HG03442 (cell line): ENCODE results near the gene MUC20.
"Not testable (repeated sequence)": the region's sequence is repeated elsewhere in the genome, so short reads cannot be mapped to it uniquely, and the experiment has no call there.

Experiments
- ATAC-seq: cut with Tn5 transposase; IDR thresholded peaks from one replicate; pipeline ENCODE4 v1.9.1; 2021; ENCODE audit warnings: mild to moderate bottlenecking, moderate library complexity; ENCODE audit not compliant: unreplicated experiment

MUC20 gene

DNA sequence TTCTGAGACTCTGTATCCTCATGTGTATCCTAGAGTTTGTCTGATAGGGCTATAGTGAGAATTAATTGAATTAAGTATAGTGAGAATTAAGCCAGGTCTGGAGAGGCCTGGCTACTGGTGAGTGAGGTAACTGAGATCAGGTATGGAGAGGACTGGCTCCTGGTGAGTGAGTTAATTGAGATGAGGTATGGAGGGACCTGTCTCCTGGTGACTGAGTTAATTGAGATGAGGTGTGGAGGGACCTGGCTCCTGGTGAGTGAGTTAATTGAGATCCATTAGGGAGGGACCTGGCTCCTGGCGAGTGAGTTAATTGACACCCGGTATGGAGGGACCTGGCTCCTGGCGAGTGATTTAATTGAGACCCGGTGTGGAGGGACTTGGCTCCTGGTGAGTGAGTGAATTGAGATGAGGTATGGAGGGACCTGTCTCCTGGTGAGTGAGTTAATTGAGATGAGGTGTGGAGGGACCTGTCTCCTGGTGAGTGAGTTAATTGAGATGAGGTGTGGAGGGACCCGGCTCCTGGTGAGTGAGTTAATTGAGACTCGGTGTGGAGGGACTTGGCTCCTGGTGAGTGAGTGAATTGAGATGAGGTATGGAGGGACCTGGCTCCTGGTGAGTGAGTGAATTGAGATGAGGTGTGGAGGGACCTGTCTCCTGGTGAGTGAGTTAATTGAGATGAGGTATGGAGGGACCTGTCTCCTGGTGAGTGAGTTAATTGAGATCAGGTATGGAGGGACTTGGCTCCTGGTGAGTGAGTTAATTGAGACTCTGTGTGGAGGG is 10.5 kb upstream of the MUC20 start:
- ATAC-seq = not testable (repeated sequence)

DNA sequence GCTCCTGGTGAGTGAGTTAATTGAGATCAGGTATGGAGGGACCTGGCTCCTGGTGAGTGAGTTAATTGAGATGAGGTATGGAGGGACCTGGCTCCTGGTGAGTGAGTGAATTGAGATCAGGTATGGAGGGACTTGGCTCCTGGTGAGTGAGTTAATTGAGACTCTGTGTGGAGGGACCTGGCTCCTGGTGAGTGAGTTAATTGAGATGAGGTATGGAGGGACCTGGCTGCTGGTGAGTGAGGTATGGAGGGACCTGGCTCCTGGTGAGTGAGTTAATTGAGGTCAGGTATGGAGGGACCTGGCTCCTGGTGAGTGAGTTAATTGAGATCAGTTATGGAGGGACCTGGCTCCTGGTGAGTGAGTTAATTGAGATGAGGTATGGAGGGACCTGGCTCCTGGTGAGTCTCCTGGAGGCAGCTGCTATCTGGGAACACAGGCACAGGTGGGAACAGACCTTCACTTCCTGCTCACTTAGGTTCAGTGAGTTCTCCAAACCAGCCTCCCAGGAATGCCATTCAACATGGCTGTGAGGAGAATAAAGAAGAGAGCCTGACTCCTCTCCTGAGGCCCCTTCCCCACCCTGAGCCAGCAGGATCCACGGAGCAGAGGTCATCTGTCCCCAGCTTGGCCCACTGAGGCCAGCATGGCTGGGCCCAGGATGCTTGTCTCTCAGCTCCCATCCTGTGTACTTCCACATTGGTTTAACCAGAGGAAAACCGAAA is 9.5 kb upstream of the MUC20 start:
- ATAC-seq = not testable (repeated sequence)

- no peak for ATAC-seq
Measured at GRCh38 chr3:195711813-195712534, 8.8 kb upstream of the MUC20 start.

DNA sequence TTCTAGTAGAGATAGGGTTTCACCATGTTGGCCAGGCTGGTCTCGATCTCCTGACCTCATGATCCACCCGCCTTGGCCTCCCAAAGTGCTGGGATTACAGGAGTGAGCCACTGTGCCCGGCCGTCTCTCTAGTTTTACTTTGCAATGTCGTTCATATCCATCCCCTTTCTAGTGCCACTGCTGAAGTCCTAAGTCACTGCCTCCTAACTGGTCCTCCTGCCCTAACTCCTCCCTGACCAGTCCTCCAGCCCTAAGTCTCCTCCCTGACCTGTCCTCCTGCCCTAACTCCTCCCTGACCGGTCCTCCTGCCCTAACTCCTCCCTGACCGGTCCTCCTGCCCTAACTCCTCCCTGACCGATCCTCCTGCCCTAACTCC is 8.3 kb upstream of the MUC20 start:
- ATAC-seq = not testable (repeated sequence)

GRCh38 chr3:195713150-195713549 is 7.6 kb upstream of the MUC20 start:
- not testable (repeated sequence) for ATAC-seq

- no peak for ATAC-seq
Measured at GRCh38 chr3:195714380-195715011, 6.3 kb upstream of the MUC20 start.

DNA sequence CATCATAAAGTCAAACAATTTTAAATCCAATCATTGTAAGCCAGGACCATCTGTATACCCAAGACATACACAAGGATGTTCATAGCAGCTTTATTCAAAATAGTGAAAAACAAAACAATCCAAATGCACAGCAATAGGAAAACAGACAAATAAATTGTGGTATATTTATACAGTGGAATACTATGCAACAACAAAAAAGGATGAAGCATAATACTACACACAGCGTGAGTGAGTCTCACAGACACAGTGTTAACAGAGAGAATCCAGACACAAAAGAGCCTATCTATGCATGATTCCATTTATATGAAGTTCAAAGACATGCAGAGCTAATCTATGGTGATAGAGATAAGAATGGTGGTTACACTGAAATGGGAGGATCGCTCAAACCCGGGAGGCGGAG is 5.6 kb upstream of the MUC20 start:
- ATAC-seq = no peak

- ATAC-seq = no peak
Measured at GRCh38 chr3:195715583-195716266, 5.1 kb upstream of the MUC20 start.

- no peak for ATAC-seq
Measured at GRCh38 chr3:195717416-195717815, 3.4 kb upstream of the MUC20 start.

DNA sequence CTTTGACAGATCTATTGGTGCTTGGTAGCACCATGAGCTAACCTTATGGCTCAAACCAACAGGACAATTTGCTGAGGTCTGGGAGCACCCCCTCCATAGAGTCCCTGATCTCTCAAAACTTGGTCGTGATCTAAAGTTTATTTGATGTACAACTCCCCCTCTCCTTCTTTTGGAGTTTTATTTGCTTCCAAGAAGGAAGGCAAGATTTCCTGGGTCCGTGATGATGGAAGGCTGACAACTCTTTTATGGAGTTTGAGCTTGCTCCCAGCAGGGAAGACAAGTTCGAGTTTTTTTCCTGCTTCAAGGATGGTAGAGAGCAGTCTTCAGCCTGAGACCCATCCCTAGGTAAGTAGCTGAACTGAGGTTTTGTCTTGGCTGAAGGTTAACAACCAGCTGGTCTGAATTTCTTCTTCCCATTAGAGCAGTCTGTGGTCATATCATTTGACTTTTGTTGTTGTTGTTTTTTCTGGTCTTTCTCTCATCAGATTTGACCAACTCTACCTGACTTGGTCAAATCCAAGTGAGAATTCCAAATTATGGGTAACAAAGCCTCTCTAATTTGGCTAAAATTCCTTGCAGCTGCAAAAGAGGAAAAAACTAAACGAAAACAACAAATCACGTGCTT is 2.8 kb upstream of the MUC20 start:
- no peak for ATAC-seq

- ATAC-seq = no peak
Measured at GRCh38 chr3:195718477-195718984, 2.2 kb upstream of the MUC20 start.

GRCh38 chr3:195719514-195720254 is 1.1 kb upstream of the MUC20 start:
- ATAC-seq = not testable (repeated sequence)

DNA sequence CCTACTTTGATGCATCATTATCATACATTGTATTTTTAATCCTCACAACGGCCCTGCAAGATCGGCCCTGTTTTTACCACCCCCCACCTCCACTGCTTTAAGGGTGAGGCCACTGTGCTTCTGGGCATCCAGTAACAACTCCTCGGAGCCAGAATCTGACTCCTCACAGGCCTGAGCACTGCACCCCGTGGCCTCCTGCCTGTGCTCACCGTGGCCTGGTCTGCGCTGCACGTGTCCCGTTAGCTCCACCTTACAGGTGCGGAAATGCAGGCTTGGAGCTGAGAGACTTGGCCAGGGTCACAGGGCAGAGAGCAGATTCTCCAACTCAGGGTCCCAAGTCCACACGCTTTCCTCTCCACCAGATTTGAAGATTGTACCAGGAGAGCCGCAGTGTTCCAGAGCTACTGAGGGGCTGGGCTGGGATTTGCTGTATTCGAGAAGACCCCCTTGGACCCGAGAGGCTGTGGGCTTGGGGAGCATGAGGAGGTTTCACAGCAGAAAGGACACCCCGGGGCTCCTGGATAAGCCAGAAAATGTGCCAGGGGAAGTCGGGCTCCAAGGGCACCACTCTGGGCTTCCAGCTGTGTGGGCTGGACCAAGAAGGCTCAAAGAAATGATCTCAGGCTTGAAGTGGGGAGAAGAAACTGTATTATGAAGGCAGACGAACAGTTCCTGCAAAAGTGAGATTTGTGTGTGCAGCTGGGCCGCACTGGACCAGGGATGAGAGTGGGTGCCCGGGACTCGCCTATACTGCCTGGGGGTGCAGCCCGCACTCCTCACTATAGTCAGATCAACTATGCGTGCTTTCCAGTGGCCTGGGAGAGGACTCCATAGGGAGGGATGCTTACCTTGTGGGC is 1.6 kb downstream of the MUC20 start:
- not testable (repeated sequence) for ATAC-seq

DNA sequence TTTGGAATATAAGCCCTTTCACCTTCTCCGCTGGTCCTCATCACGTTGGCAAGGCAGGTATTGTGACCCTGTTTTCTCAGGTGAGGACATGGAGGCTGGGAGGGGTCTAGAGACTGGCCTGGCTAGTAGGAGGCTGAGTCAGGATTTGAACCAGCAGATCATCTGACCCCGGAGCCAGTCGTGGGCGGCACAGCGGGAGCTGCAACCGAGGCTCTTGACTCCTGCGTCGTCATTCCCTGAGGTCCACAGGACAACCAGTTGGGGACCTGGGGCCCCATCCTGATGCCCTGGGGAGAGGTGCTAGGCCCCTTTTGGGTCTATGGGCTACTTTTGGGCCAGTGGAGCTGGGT is 2.2 kb downstream of the MUC20 start:
- ATAC-seq = not testable (repeated sequence)

DNA sequence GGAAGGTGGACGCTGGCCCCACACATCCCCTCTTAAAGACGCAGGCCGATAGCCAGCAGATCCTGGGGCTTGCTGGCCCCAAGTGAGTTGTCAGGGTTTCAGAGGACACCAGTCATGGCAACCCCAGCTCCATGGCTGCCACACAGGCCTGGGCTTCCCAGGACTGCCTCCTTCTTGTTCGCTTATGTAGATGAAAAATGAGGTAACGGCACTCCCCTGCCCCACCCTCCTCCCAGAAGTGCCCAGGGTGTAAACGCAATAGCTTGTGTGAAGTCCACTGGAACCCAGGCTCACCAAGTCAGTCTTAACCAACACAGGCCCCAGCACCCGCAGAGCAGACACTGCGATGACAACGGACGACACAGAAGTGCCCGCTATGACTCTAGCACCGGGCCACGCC is 3.6 kb downstream of the MUC20 start:
- ATAC-seq = not testable (repeated sequence)

DNA sequence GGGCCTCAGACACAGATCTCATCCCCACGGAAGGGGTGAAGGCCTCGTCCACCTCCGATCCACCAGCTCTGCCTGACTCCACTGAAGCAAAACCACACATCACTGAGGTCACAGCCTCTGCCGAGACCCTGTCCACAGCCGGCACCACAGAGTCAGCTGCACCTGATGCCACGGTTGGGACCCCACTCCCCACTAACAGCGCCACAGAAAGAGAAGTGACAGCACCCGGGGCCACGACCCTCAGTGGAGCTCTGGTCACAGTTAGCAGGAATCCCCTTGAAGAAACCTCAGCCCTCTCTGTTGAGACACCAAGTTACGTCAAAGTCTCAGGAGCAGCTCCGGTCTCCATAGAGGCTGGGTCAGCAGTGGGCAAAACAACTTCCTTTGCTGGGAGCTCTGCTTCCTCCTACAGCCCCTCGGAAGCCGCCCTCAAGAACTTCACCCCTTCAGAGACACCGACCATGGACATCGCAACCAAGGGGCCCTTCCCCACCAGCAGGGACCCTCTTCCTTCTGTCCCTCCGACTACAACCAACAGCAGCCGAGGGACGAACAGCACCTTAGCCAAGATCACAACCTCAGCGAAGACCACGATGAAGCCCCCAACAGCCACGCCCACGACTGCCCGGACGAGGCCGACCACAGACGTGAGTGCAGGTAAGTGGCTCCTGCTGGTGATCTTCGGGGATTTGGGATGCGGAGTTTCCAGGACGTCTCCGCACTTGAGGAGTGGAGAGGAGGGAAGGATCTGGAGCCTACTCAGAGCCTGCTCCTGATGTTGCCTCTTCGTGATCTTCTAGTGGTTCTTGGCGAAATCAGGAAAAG is 5.3 kb downstream of the MUC20 start:
- not testable (repeated sequence) for ATAC-seq

- ATAC-seq = no peak
Measured at GRCh38 chr3:195727606-195728195, 6.9 kb downstream of the MUC20 start.
